CD4-positive, alpha-beta T cell treated with Interferon alpha-2 for 1 hour (primary cell): ENCODE measurements around the gene RPP14.
"Not testable (repeated sequence)": the region's sequence is repeated elsewhere in the genome, so short reads cannot be mapped to it uniquely, and the experiment has no call there.

Experiments
- DNase-seq, 2 donors: peaks; one replicate each; pipeline ENCODE4 v3.0.0-alpha.2; 2020 to 2022

Gene RPP14

DNA sequence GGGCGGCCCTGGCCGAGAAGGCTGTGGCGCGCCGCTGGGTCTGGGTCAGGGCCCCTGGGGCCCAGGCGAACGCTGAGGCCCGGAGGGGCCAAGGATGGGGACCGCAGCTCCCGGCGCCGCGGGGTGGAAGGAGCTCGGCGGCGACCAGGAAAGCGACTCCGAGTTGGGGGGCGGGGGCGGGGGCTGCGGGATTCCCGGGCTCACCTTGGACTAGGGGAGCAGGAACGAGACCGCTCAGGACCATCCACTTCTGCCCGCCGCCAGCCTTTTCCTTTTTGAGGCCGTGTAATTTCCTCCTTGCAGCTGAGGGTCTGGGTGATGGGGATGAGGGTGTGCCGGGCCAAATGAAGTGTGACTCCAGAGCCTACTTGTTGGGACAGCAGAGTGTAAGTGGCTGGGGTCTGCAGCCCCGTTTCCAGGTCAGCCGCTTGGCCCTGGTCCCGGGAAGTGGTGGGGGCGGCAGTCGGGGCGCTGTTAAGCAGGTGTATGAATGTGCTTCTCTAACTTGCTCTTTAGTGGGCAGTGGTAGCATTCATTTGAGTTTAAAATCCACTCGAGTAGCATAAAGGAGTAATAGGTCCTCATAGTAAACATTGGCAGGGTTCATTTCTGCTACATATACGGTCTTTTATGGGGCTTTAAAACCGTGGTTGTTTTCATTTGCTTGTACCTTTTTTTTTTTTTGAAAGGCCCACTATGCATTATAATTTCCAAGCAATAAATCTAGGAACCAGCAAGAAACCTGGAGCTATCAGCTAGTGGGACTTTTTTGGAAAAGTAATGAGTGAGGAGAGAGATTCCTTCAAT lies 27.4 kb downstream of the RPP14 start:
- DNase-seq: peak in 1 of 2 donors; percentile 33

DNA sequence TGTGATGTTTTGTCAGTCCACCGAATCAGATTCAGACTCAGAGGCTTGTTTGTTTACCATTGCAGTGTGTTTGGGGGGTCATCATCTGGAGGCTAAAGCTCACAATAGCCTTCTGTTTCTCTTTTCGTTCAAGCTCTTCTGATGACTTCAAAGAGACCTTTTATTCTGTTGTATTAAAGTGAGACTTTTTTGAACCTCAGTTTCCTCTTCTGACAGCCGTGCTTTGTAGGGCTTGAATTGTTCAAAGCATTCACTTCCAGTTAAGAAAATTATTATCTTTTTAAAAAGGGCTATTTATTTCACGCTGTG lies 27.9 kb downstream of the RPP14 start:
- no peak for DNase-seq

DNA sequence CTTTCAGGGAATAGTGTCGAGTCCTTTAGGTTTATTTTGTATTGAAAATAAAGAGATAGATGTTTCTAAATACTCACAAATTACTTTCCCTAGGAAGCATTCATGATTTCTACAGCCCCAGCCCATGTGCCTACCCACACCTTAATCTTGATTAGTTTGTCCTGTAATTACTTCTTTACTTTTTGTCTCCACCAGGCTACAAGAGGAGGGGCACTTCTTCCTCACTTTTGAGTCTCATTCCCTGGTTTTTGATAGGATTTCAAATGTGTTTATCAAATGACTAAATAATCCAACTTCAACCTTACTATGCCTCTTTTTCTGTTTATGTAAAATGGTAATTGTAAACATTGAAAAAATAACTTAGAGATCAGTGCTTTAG lies 28.4 kb downstream of the RPP14 start:
- no peak for DNase-seq

DNA sequence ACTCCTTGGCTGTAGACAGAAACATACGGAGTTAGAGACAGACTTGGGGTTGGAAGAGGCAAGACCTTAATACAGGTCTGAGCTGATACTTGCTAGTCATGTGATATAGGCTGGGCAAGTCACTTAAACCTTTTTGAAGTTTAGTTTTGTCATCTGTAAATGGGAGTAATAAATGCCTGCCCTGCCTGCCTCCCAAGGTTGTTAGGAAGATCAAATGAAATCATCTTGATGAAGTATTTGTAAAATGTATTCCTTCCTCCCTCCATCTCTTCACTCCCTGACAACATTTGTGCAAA lies 29.6 kb downstream of the RPP14 start:
- no peak for DNase-seq

DNA sequence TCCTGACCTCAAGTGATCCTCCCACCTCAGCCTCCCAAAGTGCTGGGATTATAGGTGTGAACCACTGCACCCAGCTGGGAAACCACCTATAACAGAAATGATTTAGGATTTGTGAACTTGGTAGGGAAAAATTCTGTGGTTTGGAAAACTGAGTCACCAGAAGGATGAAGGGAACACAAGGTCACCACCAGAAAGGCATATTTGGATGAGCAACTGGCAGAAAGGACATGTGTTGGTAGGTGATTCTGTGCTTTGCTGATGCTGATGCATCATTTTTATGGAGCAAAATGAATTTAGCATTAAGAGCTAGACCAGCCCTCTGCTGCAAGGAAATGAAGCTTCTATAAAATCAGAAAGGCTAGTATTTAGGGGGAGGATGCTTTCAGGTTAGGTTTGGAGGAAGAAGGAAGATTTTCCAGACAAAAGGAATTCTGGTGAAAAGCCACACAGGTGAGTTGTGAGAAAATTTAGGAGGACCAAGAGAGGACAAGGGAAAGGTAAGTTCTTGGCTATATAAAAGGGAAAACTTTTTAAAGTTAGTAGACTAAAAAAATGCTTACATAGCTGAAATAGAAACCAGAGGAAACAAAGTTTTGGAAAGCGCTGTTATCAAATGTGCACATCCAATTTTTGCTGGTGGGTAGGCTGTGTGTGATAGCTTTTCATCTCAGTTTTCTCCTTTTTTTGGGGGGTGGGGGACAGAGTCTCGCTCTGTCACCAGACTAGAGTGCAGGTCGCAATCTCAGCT lies 30.3 kb downstream of the RPP14 start:
- DNase-seq: no peak

DNA sequence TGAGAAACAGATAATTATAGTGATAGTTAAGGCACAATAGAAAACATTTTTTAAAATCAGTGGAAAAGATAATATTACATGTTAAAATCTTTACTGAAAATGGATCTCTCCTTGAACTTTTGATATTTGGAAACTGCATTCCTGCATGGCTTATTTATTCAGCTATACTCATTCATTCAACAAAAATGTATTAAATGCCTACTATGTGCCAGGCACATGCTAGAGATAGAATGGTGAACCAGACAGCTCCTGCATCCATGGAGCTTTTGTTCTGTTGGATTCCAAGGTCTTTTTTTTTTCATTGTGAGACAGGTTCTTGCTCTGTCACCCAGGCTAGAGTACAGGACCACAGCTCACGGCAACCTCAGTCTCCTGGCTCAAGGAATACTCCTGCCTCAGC lies 31.1 kb downstream of the RPP14 start:
- DNase-seq: no peak

DNA sequence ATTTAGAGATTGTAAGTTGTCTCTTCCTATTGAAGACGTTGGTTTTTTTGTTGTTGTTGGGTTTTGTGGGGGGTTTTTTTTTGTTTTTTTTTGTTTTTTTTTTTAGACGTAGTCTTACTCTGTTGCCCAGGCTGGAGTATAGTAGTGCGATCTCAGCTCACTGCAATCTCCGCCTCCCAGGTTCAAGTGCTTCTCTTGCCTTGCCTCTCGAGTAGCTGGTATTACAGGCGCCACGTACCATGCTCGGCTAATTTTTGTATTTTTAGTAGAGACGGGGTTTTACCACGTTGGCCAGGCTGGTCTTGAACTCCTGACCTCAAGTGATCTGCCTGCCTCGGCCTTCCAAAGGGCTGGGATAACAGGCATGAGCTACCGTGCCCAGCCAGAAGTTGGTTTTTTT lies 33.1 kb downstream of the RPP14 start:
- not testable (repeated sequence) for DNase-seq

DNA sequence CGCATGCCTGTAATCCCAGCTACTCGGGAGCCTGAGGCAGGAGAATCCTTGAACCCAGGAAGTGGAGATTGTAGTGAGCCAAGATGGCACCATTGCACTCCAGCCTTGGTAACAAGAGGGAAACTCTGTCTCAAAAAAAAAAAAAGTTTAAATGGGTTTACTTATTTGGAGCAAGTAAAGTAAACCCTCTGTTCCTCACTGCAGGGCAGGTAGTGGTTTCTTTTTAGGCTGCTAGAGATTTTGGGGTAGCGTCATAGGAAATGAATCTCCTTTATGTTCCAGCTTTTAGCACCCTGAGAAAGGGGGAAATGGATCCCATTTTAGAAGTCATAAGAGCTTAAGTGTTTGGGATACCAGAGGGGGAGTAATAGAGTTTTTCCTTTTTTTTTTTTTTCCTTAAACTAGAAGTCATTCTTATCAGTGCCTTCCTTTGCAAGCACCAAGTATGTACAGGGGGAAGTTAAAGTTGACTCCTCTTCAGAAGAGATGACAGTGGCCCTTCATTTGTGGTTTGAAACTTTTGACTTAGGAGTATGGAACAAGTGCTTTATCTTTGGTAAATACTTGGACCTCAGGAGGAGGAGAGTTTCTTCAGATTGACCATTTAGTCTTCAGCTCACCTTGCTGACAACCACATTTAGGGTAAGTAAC lies 34.7 kb downstream of the RPP14 start:
- no peak for DNase-seq

DNA sequence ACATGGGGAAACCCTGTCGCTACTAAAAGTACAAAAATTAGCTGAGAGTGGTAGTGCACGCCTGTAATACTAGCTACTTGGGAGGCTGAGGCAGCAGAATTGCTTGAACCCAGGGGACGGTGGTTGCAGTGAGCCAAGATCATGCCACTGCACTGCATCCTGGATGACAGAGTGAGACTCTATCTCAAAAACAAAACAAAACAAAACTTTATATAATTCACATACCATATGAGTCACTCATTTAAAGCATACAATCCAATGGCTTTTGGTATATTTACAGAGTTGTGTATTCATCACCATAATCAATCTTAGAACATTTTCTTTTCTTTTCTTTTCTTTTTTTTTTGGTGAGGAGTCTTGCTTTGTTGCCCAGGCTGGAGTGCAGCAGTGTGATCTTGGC lies 35.3 kb downstream of the RPP14 start:
- DNase-seq: no peak

DNA sequence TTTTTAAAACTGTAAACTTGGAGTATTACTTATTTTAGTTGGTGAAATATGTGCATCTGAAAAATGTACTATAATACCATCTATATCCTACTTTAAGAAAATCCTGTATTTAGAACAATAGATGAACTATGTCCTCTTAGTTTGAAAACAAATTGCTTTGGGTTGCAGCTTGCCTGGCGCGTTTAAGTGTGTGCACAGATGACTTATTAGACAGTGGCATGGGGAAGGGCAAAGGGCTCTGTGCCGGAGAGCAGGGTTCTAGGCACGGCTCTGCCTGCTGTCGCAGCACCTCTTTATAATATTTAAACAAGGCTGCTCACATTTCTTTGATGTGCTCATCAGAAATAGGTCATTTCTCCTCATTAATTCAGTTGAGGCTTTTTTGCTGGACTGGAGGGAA lies 36.6 kb downstream of the RPP14 start:
- no peak for DNase-seq

DNA sequence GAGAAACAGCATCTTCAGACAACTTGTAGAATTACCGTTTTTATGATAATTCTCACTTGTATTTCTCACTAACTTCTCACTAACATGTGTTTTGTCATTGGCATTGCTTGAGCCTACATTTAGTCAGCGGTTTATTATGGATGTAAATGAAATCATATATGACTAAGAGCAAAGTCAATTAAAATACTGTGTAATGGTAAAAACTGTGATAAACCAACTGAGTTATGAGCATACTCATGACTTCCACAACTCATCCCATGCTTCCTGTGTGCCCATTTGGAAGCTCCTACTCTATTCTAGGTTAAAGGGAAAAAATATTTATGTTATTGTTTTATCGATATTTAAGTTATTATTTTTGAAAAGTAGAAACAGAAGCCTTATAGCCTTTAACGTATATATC lies 39.4 kb downstream of the RPP14 start:
- DNase-seq: no peak

DNA sequence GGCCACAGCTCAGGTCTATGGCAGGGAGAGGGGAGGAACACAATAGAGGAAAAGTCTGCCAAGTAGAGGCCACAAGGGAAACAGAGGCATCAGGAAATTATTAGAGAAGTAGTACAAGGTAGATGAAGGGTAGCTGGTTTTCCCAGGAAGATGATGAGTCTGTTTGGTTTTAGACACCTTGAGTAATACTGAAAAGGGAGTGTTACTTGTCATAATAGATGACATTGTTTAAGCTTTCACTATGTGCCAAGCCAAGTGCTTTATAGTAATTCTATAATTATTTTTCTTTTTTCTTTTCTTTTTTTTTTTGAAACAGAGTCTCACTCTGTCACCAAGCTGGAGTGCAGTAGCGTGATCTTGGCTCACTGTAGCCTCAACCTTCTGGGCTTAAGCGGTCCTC lies 40.3 kb downstream of the RPP14 start:
- no peak for DNase-seq

DNA sequence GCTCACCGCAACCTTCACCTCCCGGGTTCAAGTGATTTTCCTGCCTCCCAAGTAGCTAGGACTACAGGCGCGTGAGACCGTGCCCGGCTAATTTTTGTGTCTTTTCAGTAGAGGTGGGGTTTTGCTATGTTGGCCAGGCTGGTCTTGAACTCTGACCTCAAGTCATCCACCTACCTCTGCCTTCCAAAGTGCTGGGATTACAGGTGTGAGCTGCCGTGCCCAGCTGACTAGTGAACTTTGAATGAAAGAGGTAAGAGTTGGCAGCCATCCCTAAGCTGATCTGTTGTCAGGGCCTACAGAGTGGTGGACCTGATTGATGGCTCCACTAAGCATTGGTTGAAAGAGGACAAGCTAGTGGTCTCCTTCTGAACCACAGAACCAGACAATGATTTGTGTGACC lies 41.9 kb downstream of the RPP14 start:
- no peak for DNase-seq

DNA sequence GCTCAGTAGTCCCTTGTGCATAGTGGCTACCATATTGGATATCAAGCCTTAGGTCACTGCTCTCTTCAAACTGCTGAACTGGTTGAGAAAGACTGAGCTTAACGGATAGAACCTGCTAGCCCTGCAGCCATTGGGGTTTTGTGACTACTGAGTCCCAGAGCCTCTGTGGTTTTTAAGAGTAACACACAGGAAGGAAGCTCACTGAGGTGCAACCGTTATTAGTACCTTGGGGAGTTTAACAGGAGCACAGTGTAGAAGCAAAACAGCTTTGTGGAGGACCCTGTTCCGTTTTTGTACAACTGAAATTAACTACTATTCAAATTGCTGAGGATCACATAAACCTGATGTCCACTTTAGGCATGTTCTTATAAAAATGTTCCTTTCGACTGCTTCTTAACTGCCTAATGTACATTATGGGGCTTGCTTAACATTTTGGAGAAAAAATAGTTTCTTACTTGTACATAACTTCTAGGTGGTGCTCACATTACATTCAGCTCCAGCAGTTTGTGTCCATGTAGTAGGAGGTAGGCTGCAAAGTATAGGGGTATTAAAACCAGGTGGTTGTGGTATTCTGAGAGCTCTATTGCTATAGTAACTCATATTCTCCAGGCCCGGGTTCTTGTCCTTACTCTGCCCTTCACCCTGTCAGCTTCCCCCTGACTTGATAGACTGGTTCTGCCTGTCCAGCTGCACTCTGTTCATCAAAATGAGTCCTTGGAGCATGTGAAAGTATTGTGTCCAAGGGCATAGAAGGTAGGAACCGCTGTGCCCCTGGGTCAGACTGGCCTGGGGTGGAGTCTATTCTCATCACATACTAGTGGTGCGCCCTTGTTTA lies 44.0 kb downstream of the RPP14 start:
- DNase-seq: peak; percentile 18 to 40

DNA sequence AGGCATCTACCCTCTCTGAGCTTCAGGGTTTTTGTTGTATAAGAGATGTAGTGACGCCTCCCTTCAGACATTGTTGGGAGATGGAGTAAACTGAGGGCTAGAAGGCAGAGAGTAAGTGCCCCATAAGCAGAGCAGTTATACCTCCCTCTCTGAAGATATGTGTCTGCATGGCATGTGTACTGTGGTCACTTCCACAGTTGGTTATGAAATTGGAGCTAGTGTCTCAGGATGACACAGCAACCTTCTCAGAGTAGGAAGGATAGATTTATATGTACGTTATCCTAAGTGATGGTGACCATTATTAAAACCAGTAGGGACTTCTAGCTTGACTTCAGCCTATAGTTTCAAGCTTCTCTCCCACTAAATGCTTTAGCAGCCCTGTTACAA lies 44.6 kb downstream of the RPP14 start:
- DNase-seq: no peak

DNA sequence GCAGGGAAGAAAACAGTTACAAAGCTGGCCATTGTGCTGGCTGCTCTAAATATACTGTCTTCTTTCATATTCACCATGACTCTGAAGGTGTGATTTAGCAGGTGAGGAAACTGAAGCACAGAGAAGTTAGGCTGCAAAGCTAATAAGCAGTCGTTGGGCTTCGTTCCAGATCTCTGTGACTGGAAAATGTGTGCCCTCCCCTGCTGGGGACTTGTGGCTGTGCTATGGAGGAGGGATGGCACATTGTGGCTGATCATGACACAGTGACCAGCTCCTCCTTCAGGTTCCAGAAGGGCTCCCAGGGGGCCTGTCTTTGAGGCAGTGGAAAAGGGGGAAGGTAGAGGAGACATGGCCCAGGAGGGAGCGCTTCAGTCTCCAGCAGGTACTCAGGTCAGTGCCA lies 45.9 kb downstream of the RPP14 start:
- DNase-seq: no peak

DNA sequence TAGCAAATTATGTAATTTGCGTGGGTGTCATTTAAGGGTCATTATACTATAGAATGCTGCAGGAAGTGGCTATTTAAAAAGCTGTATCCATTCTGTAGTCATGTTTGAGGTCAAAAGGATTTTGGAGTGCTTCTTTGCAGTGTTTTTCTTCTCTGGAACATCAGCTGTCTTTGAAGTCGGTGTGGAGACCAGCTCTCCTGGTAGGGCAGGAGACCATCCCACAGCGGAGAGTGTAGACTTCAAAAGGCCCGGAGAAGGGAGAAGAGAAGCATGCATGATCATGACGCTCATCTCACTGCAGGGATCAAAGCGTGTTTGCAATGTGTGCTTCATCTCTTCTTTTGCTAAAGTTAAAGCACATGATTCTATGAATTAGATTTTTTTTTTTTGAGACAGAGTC lies 46.6 kb downstream of the RPP14 start:
- no peak for DNase-seq

DNA sequence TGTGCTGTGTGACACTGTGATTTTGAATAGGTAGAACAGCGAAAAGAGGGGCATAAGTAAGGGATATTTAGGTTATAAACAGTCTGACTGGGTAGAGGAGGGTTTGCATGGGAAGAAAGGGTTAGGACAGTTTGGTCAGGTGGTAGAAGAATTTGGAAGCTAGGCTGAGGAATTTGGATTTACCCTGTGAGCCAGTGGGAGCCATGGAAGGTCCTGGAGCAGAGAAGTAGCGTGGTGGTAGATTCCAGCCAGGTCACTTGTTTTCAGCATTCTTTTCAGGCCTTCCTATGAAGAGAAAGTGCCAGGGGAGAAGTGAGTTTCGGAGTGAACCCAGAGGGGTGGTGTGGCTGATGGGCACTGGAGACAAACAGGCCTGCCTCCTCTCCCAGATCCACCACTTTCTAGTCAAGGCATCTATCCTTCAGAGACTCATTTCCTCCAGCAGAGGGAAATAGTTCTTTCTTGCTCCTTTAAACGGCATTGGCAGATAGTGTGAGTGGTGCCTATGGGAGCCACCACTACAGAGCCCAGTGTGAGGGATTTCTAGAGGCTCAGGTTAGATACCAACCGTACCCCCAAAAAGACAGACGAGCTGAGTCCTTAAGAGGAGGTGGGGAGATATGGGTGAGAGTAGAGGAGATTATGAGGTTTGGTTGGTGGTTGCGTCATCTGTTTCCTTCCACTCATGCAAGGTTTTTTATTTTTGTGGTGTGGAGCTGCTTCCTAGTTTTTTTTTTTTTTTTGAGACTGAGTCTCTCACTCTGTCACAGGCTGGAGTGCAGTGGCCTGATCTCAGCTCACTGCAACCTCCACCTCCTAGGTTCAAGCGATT lies 47.9 kb downstream of the RPP14 start:
- DNase-seq: peak; percentile 32 to 40

DNA sequence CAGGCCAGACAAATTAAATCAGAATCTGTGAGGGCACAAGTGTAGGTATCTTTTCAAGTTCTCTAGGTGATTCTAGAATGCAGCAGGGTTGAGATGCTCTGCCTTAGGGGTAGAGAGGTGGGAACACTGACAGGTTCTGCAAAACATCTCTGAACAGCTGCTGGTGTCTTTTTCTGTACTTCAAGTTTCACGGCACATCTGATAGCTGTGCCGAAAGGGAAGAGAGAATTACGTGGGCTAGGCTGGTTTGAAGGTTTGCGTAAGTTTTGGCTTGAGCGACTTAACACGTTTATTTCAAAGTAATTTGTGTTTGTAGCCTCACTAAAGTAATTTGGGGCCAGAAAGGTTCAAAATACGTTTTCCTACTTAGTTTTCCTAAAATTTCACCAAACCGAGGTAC lies 49.1 kb downstream of the RPP14 start:
- peak in 1 of 2 donors; percentile 30 for DNase-seq

DNA sequence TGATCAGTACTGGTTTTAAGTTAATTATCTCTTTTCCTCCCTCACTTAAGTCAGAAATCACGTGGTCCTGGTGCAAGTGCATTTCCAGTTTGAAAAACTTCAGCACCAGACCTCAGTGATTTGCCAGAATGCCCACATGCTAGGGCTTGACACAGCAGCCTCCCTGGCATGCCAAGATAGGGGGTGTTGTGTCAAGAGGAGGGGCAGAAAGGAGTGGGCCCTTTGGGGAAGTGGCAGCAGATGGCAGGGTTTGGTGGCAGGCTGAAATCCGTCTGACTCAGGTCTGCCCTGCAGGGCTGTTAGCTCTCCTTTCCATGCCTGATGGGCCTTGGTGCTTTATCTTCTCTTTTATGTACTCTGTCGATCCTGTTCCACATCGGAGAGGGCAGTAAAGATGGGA lies 50.0 kb downstream of the RPP14 start:
- peak in 1 of 2 donors; percentile 50 for DNase-seq

DNA sequence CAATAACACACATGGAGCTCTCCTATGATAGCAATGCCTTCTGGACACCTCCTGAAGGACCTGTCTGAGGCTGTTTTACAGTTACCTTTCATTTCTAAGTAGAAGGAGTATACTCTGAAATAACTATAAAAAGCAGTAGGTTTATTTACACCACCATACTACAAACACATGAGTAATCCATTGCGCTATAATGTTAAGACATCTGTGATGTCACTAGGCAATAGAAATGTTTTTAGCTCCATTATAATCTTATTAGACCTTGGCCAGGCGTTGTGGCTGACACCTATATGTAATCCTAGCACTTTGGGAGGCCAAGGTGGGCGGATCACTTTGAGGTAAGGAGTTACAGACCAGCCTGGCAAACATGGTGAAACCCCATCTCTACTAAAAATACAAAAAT lies 51.4 kb downstream of the RPP14 start:
- DNase-seq: no peak

DNA sequence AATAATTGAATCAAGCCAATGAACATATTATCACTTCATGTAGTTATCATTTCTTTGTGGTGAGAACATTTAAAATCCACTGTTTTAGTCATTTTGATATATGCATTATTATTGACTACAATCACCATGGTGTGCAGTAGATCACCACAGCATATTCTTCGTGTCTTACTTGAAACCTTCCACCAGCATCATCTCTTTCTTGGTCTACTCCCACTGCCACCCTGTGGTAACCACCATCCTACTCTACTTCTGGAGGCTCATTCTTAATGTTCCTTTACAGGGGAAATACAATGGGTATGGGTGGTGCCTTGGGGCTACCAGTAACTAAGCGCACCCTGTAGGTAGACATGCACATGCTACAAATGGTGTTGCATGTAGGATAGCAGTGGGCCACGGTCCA lies 52.0 kb downstream of the RPP14 start:
- DNase-seq: no peak

DNA sequence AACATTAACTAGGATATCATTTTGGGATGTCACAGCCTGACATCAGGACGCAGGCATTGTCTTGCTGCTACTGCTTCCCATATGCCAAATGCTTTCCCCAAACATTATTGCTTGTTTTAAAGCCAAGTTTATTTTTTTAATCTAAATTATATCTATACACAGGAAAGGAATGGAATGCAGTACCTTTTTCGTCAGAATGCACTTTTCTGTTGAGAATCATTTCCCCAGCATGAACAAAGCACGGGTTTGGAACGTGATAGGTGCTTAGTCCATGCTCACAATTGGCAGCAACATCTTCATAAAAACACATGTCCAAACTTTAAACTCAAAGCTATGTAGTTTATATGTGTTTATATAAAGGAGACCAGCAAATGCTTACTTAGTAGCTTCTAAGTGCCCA lies 52.8 kb downstream of the RPP14 start:
- DNase-seq: no peak
